ENCODE data around the gene FBXO36. TPM values are rescaled to one million over a fixed set of nuclear protein-coding genes. Genes with fewer than 3 reads are reported as not detected.

The FBXO36 gene
- total and polyA plus RNA-seq, 2 donors (not counting 1 experiment from before 2014, with no cell fraction given): 3.5 to 5.0 TPM

Other genes starting within 250 kb of the FBXO36 start
- 0.26 and 0.33 TPM in 2 replicates for gene DNER, start 207.9 kb upstream of the FBXO36 start, total RNA-seq
- 0.43 and 1.2 TPM in 2 replicates for gene DNER, start 207.9 kb upstream of the FBXO36 start, polyA plus RNA-seq
- gene TRIP12, start 494 bp upstream of the FBXO36 start, total RNA-seq: 210 and 277 TPM in 2 replicates
- 107 and 122 TPM in 2 replicates for gene TRIP12, start 494 bp upstream of the FBXO36 start, polyA plus RNA-seq
- gene SLC16A14, start 146.4 kb downstream of the FBXO36 start, total RNA-seq: 1.5 and 5.6 TPM in 2 replicates
- gene SLC16A14, start 146.4 kb downstream of the FBXO36 start, polyA plus RNA-seq: 1.8 and 1.9 TPM in 2 replicates

All from fibroblast of lung (primary cell).